K562 (cell line): ENCODE data around the gene ASB15. TPM values are rescaled to one million over a fixed set of nuclear protein-coding genes. Genes with fewer than 3 reads are reported as not detected.

Source experiments
- ARNT ChIP-seq, 2 experiments: fragments of 450-650 bp; IDR thresholded peaks; 2 replicates each; pipeline ENCODE4 v1.6.1; 2016; ENCODE audit warnings: mild to moderate bottlenecking in 1 of 2
- DLX4 ChIP-seq: fragments of 250-450 bp; sonication (Bioruptor Pico); IDR thresholded peaks from 2 replicates; pipeline ENCODE4 v1.6.1; 2021; ENCODE audit warnings: mild to moderate bottlenecking
- HDAC6 ChIP-seq: IDR thresholded peaks from 2 replicates; pipeline ENCODE4 v1.6.1; 2012; ENCODE audit warnings: low read depth, mild to moderate bottlenecking, control low read depth, inconsistent platforms, low read length, moderate library complexity
- HMG20B ChIP-seq: fragments of 250-450 bp; sonication (Bioruptor Pico); IDR thresholded peaks from 2 replicates; pipeline ENCODE4 v1.5.0; 2021; ENCODE audit warnings: mild to moderate bottlenecking
- HSF4 ChIP-seq: fragments of 250-450 bp; sonication (Bioruptor Pico); IDR thresholded peaks from 2 replicates; pipeline ENCODE4 v2.1.2; 2022; ENCODE audit warnings: mild to moderate bottlenecking, moderate library complexity, borderline replicate concordance
- IFI16 ChIP-seq: fragments of 250-450 bp; sonication (Bioruptor Pico); IDR thresholded peaks from 2 replicates; pipeline ENCODE4 v2.1.2; 2022; ENCODE audit warnings: mild to moderate bottlenecking, inconsistent platforms
- KHSRP ChIP-seq: fragments of 450-650 bp; IDR thresholded peaks from 2 replicates; pipeline ENCODE4 v1.6.1; 2017
- MBD1 ChIP-seq: fragments of 250-450 bp; sonication (Bioruptor Pico); IDR thresholded peaks from 2 replicates; pipeline ENCODE4 v1.8.0; 2022; ENCODE audit warnings: inconsistent platforms
- MTA1 ChIP-seq: fragments of 450-650 bp; IDR thresholded peaks from 2 replicates; pipeline ENCODE4 v1.6.1; 2017; ENCODE audit warnings: borderline replicate concordance
- PRDM10 ChIP-seq: fragments of 450-650 bp; IDR thresholded peaks from 2 replicates; pipeline ENCODE4 v1.6.1; 2018; ENCODE audit not compliant: partially characterized antibody
- PTRF ChIP-seq: fragments of 450-650 bp; IDR thresholded peaks from 2 replicates; pipeline ENCODE4 v1.6.1; 2016; ENCODE audit warnings: mild to moderate bottlenecking, missing genetic modification characterization, missing compliant biosample characterization
- THRAP3 ChIP-seq: fragments of 450-650 bp; IDR thresholded peaks from 2 replicates; pipeline ENCODE4 v1.6.1; 2016; ENCODE audit warnings: mild to moderate bottlenecking, inconsistent platforms, borderline replicate concordance
- ZC3H8 ChIP-seq: fragments of 450-650 bp; IDR thresholded peaks from 2 replicates; pipeline ENCODE4 v1.6.1; 2017
- ZNF384 ChIP-seq: IDR thresholded peaks from 2 replicates; pipeline ENCODE4 v1.6.1; 2012; ENCODE audit warnings: low read depth, low read length, improper control_type of control experiment
- ZNF512 ChIP-seq: IDR thresholded peaks from 2 replicates; pipeline ENCODE4 v1.6.1; 2016; ENCODE audit warnings: missing genetic modification characterization, missing compliant biosample characterization
- ZNF518B ChIP-seq: fragments of 250-450 bp; sonication (Bioruptor Pico); IDR thresholded peaks from 2 replicates; pipeline ENCODE4 v1.5.0; 2021; ENCODE audit warnings: mild to moderate bottlenecking, moderate library complexity
- polyA plus RNA-seq, 8 experiments: library from polyadenylated mRNA; depleted of rRNA in 4 of 8; stranded (reverse) in 5 of 8; unstranded in 3 of 8; fragments of >200 nt; fragmentation: Nextera tagmentation in 2 of 8; fragmentation: Illumina TruSeq in 1 of 8; extraction: Ambion mirVana in 2 of 8; extraction: Trizol in 1 of 8; gene quantifications; 2 replicates each; pipeline versions ENCODE4 v1.2.1 to v1.2.3, GENCODE V29; 2011 to 2014; ENCODE audit warnings: inconsistent platforms in 1 of 8, missing spikeins in 1 of 8
- total RNA-seq, 7 experiments: library from RNA; depleted of rRNA in 6 of 7; stranded (reverse); fragments of >200 nt in 6 of 7; fragmentation: Illumina TruSeq in 2 of 7; extraction: Trizol in 2 of 7; gene quantifications; 2 replicates each; pipeline versions ENCODE4 v1.2.1 to v1.2.3, GENCODE V29; 2011 to 2021; ENCODE audit warnings: low replicate concordance in 1 of 7

The ASB15 gene
- total and polyA plus RNA-seq, 9 of the 15 experiments (the other 6 are each of a cell fraction or from before 2014, with no cell fraction given): 0.03 to 0.14 (median 0.04) TPM; not detected in 3

- TF ChIP-seq MBD1 (CRISPR knock-in tag): peak; percentile 85; the same call in 1 of the 2 replicates
- peak in 1 of 2 experiments; percentile 45; a peak in 1 of 4 replicates for TF ChIP-seq ARNT (IDR thresholded peaks at IDR 0.05)
- TF ChIP-seq HSF4 (CRISPR knock-in tag): no peak
- TF ChIP-seq MTA1: 0 out of 2 replicates have a peak, but pooled peaks have one; percentile 39
- no peak for TF ChIP-seq ZNF384
- TF ChIP-seq HMG20B: 0 out of 2 replicates have a peak, but pooled peaks have one; percentile 29
- 0 out of 2 replicates have a peak, but pooled peaks have one; percentile 52 for TF ChIP-seq KHSRP
- TF ChIP-seq PTRF (tag): 0 out of 2 replicates have a peak, but pooled peaks have one; percentile 34
- no peak for TF ChIP-seq ZC3H8
- peak; percentile 82 for TF ChIP-seq ZNF512 (tag)
- no peak for TF ChIP-seq HDAC6
- peak; percentile 52; the same call in 1 of the 2 replicates for TF ChIP-seq DLX4
- TF ChIP-seq PRDM10: peak; percentile 68
- TF ChIP-seq IFI16 (CRISPR knock-in tag): no peak
- 0 out of 2 replicates have a peak, but pooled peaks have one; percentile 21 for TF ChIP-seq THRAP3
- 0 out of 2 replicates have a peak, but pooled peaks have one; percentile 51 for TF ChIP-seq ZNF518B (CRISPR knock-in tag)
These were observed 43.2 kb upstream of the ASB15 start (continued) for GRCh38 chr7:123558289-123558874.
